AG09309 (cell line): ENCODE measurements around the gene NENF.
"Not testable (repeated sequence)": the region's sequence is repeated elsewhere in the genome, so short reads cannot be mapped to it uniquely, and the experiment has no call there.

ENCODE experiments used
- DNase-seq: peaks from one replicate; pipeline ENCODE4 v3.0.0-alpha.2; 2010; ENCODE audit warnings: low read depth
- H3K4me3 ChIP-seq: 2 replicates; pipeline ENCODE4 v1.5.1; 2011; ENCODE audit warnings: mild to moderate bottlenecking, low read depth, low read length, moderate library complexity; ENCODE audit not compliant: control insufficient read depth
- CTCF ChIP-seq: IDR thresholded peaks from 2 replicates; pipeline ENCODE4 v1.5.1; 2011; ENCODE audit warnings: mild to moderate bottlenecking, low read depth, low read length, inconsistent platforms; ENCODE audit not compliant: insufficient read depth, control insufficient read depth; ENCODE audit errors: missing control alignments

The NENF gene

GRCh38 chr1:212473729-212474128, 41.0 kb downstream of the NENF start:
- no peak overlapping the region for H3K4me3 ChIP-seq
- no peak for TF ChIP-seq CTCF
- no peak for DNase-seq

- TF ChIP-seq CTCF = no peak
- no peak overlapping the region for H3K4me3 ChIP-seq
- DNase-seq = no peak
These were observed 42.4 kb downstream of the NENF start for GRCh38 chr1:212475151-212475550.

- DNase-seq, H3K4me3 ChIP-seq: not testable (repeated sequence)
These were observed 43.1 kb downstream of the NENF start for GRCh38 chr1:212475831-212476230.

GRCh38 chr1:212477014-212477679, 44.4 kb downstream of the NENF start:
- H3K4me3 ChIP-seq = no peak overlapping the region
- peak; percentile 95 for TF ChIP-seq CTCF
- DNase-seq = peak; percentile 46

- no peak for TF ChIP-seq CTCF
- no peak for DNase-seq
- H3K4me3 ChIP-seq = no peak overlapping the region
These were observed 45.2 kb downstream of the NENF start for GRCh38 chr1:212477680-212478466.

GRCh38 chr1:212478467-212479025, 45.8 kb downstream of the NENF start:
- no peak for TF ChIP-seq CTCF
- no peak overlapping the region for H3K4me3 ChIP-seq
- DNase-seq = no peak

GRCh38 chr1:212479188-212479587, 46.5 kb downstream of the NENF start:
- H3K4me3 ChIP-seq = no peak overlapping the region
- no peak for TF ChIP-seq CTCF
- DNase-seq = no peak

GRCh38 chr1:212480711-212481437, 48.2 kb downstream of the NENF start:
- not testable (repeated sequence) for DNase-seq, H3K4me3 ChIP-seq
